Measurements from ENCODE around the gene TRIM8.

TRIM8 gene

DNA sequence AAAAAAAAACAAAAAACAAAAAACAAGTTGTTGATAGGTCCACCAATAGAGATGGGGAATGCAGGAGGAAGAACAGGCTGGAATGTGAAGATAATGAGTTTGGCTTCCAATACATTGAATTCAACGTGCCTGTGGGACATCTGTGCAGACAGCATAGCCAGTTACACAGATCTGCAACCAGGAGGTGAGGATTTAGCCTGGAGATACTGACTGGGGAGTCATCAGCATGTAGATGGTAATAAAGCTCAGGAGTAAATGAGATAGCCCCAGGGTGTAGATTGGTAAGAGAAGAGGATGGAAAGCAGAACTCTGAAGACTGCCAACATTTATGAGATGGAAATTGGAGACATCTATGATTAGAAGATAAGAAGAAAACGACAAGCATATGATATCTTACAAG lies 4.7 kb upstream of the TRIM8 start:
- no peak for TF ChIP-seq MYC (IDR thresholded peaks at IDR 0.05; ENCODE audit: low read depth, low read length)
- TF ChIP-seq, protein P1, sequence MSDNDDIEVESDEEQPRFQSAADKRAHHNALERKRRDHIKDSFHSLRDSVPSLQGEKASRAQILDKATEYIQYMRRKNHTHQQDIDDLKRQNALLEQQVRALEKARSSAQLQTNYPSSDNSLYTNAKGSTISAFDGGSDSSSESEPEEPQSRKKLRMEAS (IDR thresholded peaks at IDR 0.05; ENCODE audit: low read depth, low read length), result no peak
- TF ChIP-seq, protein P2, sequence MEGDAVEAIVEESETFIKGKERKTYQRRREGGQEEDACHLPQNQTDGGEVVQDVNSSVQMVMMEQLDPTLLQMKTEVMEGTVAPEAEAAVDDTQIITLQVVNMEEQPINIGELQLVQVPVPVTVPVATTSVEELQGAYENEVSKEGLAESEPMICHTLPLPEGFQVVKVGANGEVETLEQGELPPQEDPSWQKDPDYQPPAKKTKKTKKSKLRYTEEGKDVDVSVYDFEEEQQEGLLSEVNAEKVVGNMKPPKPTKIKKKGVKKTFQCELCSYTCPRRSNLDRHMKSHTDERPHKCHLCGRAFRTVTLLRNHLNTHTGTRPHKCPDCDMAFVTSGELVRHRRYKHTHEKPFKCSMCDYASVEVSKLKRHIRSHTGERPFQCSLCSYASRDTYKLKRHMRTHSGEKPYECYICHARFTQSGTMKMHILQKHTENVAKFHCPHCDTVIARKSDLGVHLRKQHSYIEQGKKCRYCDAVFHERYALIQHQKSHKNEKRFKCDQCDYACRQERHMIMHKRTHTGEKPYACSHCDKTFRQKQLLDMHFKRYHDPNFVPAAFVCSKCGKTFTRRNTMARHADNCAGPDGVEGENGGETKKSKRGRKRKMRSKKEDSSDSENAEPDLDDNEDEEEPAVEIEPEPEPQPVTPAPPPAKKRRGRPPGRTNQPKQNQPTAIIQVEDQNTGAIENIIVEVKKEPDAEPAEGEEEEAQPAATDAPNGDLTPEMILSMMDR (IDR thresholded peaks at IDR 0.05; ENCODE audit: low read depth, low read length), result no peak
- no peak for TF ChIP-seq POLR2A (IDR thresholded peaks at IDR 0.05; ENCODE audit: extremely low read depth, insufficient read length)
- H3K4me3 ChIP-seq (ENCODE audit: low read depth, low read length), result no peak overlapping the region
- DNase-seq (ENCODE audit: low read depth), result no peak

DNA sequence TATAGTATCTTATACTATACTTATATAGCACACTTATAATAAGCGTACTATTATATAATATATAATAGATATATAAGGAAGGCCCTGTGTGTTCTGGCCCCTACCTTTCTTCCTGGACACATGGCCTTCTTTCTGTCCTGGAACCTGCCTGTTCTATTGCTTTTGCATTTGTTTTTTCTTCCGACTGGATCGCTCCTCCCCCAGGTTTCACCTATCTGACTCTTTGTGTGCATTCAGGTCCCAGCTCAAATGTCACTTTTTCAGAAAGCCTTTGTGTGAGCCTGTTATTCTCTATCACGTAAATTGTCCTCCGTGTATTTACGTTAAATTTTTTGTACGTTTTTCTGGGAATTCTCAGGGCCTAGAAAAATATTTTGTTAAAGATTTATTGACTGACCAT lies 2.9 kb upstream of the TRIM8 start:
- TF ChIP-seq, protein P2 (IDR thresholded peaks at IDR 0.05; ENCODE audit: low read depth, low read length), result no peak
- TF ChIP-seq POLR2A (IDR thresholded peaks at IDR 0.05; ENCODE audit: extremely low read depth, insufficient read length) (no peak), MYC (IDR thresholded peaks at IDR 0.05; ENCODE audit: low read depth, low read length) (no peak)
- TF ChIP-seq, protein P1 (IDR thresholded peaks at IDR 0.05; ENCODE audit: low read depth, low read length), result no peak
- no peak for DNase-seq (ENCODE audit: low read depth)
- peak overlapping the region; percentile 71 for H3K4me3 ChIP-seq (ENCODE audit: low read depth, low read length)

DNA sequence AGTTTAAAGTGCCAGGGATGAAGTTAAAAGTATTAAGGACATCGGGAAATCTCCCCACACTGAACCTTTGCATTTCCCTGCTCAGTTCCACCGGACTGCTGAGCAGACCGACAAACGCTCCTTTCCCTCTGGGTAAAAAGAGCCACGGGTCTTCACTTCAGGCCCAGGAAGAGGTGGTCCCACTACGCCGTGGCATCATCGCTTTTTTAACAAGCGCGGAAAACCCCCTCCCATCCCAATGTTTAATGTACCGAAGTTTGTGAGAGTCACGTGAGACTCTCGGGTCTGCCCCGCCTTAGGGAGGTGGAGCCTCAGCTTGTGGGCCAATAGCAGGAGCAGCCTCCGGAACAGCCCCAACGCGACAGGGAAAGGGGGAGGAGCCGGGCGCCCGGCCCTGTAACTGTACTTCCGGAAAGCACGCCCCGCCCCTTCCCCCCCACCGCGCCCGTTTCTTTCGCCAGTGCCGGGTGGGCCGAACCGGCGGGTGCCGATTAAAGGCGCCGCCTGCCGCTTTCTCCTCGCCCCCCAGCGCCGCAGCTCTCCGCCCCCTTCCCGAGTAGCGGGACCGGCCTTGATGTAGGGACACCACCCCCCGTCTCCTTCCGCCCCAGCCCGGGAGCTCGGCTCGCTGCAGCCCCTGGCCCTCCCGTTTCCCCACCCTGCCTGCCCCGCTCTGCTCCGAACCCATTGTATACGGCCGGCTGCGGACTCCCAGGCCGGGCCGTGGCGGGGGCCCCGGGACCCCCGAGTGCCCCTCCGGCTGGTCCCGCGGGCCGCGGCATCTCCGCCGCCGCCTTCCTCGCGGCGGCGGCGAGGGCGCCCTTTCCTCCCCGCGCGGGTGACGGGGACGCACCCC lies 2.2 kb upstream of the TRIM8 start:
- peak; percentile 99 for DNase-seq (ENCODE audit: low read depth)
- peak overlapping the region; percentile 71 for H3K4me3 ChIP-seq (ENCODE audit: low read depth, low read length)
- TF ChIP-seq, protein P1 (IDR thresholded peaks at IDR 0.05; ENCODE audit: low read depth, low read length), result peak; percentile 85
- TF ChIP-seq MYC (IDR thresholded peaks at IDR 0.05; ENCODE audit: low read depth, low read length) (no peak; the same call in 1 of the 2 replicates), POLR2A (IDR thresholded peaks at IDR 0.05; ENCODE audit: extremely low read depth, insufficient read length) (peak; percentile 76)
- TF ChIP-seq, protein P2 (IDR thresholded peaks at IDR 0.05; ENCODE audit: low read depth, low read length), result no peak

DNA sequence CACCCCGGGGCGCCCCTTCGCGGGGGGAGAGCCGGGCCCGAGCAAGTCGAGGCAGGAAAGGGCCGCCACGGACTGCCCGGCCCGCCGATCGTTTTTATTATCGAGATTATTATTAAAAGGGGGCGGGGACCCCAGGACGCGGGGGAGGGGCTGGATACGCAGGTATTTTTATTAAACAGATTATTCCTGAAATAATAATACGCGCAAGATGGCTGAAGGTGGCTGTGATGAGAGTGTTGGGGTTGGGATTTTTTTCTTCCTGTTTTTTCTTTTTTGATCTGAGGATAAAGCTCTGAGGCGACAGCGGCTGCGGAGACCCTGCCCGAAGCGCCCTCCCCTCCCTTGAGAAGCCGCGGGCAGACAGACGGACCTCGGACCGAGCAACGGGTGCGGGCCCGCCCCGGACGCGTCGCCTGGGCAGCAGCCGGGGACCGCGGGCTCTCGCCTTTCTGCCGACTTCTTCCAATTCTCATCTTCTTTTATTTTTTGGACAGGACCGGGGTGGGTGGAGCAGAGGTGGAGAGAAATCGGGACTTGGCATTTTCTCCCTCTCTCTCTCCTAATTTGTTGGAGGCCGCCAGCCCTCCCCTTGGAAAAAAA lies 1.4 kb upstream of the TRIM8 start:
- peak; percentile 70 for DNase-seq (ENCODE audit: low read depth)
- H3K4me3 ChIP-seq (ENCODE audit: low read depth, low read length), result peak overlapping the region; percentile 75
- TF ChIP-seq POLR2A (IDR thresholded peaks at IDR 0.05; ENCODE audit: extremely low read depth, insufficient read length) (no peak), MYC (IDR thresholded peaks at IDR 0.05; ENCODE audit: low read depth, low read length) (no peak)
- TF ChIP-seq, protein P1 (IDR thresholded peaks at IDR 0.05; ENCODE audit: low read depth, low read length), result no peak
- TF ChIP-seq, protein P2 (IDR thresholded peaks at IDR 0.05; ENCODE audit: low read depth, low read length), result no peak

DNA sequence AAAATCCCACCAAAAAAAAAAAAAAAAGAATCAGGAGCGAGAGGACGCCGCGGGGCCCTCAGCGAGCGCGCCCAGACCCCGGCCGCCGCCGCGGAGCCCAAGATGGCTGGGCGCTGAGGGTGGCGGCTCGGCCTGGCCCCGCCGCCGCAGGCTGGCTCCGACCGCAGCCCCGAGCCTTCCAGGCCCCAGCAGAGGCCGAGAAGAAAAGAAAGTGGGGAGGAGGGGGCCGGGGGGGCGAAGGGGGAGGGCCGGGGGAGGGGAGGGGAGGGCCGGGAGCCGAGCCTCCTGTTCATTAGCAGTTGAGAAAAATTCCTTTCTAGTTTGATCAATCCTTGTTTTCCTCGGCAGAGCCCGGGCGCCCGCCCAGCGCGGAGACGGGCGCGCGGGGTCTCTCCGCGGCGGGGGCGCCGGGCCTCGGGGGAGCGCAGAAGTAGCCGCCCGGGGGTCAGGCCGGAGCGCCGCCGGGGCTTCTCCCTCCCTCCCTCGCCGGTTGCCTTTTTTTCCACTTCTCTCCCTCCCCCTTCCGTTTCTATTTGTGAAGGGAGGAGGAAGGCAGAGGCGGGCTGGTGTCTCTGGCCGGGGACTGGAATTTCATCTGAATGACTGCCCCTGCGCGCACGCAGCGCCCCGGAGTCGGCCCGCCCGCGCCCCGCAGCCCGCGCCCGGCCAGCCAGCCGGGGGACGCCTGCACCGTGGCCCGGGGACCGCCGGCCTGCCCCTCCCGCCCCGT lies 778 bp upstream of the TRIM8 start:
- H3K4me3 ChIP-seq (ENCODE audit: low read depth, low read length), result peak overlapping the region; percentile 75
- DNase-seq (ENCODE audit: low read depth), result peak; percentile 90
- TF ChIP-seq, protein P1 (IDR thresholded peaks at IDR 0.05; ENCODE audit: low read depth, low read length), result no peak
- TF ChIP-seq POLR2A (IDR thresholded peaks at IDR 0.05; ENCODE audit: extremely low read depth, insufficient read length) (no peak), MYC (IDR thresholded peaks at IDR 0.05; ENCODE audit: low read depth, low read length) (no peak)
- TF ChIP-seq, protein P2 (IDR thresholded peaks at IDR 0.05; ENCODE audit: low read depth, low read length), result no peak

All from NB4 (cell line).